CD14-positive monocyte (primary cell): ENCODE results near the gene RELT. TPM values are rescaled to one million over a fixed set of nuclear protein-coding genes. Genes with fewer than 3 reads are reported as not detected.
A peak's percentile ranks its signal among the peaks of the same experiment; 100 is the strongest.

Source experiments
- DNase-seq, 3 donors: peaks; one replicate each; pipeline ENCODE4 v3.0.0-alpha.2; 2011 to 2022
- H2AFZ ChIP-seq: 2 replicates; pipeline ENCODE4 v1.6.0; 2012; ENCODE audit warnings: mild to moderate bottlenecking, low read depth, low read length, inconsistent platforms; ENCODE audit not compliant: insufficient read depth, poor library complexity, severe bottlenecking
- H3K27ac ChIP-seq, 2 donors: 1 replicate in 1 of 2; 2 replicates in 1 of 2; pipeline ENCODE4 v1.5.1; 2012 to 2013; ENCODE audit warnings: low read length in 2 of 2, control low read depth in 1 of 2, inconsistent platforms in 1 of 2, low read depth in 1 of 2, mild to moderate bottlenecking in 1 of 2
- H3K27me3 ChIP-seq, 2 donors: one replicate each; pipeline versions ENCODE4 v1.6.0 to v1.6.1; 2011 to 2013; ENCODE audit warnings: low read length in 2 of 2; ENCODE audit not compliant: control insufficient read depth in 2 of 2, insufficient read depth in 2 of 2
- H3K36me3 ChIP-seq, 2 donors: replicated peaks in 1 of 2; 1 replicate in 1 of 2; 2 replicates in 1 of 2; pipeline versions ENCODE4 v1.5.1 to v1.6.1; 2012 to 2013; ENCODE audit warnings: low read length in 2 of 2, control low read depth in 1 of 2, inconsistent platforms in 1 of 2, mild to moderate bottlenecking in 1 of 2; ENCODE audit not compliant: insufficient read depth in 2 of 2, control insufficient read depth in 1 of 2
- H3K4me1 ChIP-seq, 2 donors: 1 replicate in 1 of 2; 2 replicates in 1 of 2; pipeline versions ENCODE4 v1.5.1 to v1.6.1; 2012 to 2013; ENCODE audit warnings: low read length in 2 of 2, control low read depth in 1 of 2, inconsistent platforms in 1 of 2, mild to moderate bottlenecking in 1 of 2, moderate library complexity in 1 of 2; ENCODE audit not compliant: insufficient read depth in 2 of 2, control insufficient read depth in 1 of 2
- H3K4me2 ChIP-seq: replicated peaks from 2 replicates; pipeline ENCODE3; 2012; ENCODE audit warnings: low read length, moderate library complexity, mild to moderate bottlenecking; ENCODE audit not compliant: poor library complexity, severe bottlenecking; ENCODE audit errors: extremely low read depth
- H3K4me3 ChIP-seq, 3 experiments: fragments of 200-600 bp in 1 of 3; sonication (generic) in 1 of 3; replicated peaks in 1 of 3; 1 replicate in 2 of 3; 2 replicates in 1 of 3; pipeline ENCODE4 v1.5.1; 2011 to 2013; ENCODE audit warnings: low read length in 3 of 3, mild to moderate bottlenecking in 3 of 3, control low read depth in 2 of 3, low read depth in 2 of 3, inconsistent platforms in 1 of 3, moderate library complexity in 1 of 3
- H3K79me2 ChIP-seq: 2 replicates; pipeline ENCODE4 v1.6.0; 2012; ENCODE audit warnings: mild to moderate bottlenecking, control low read depth, inconsistent platforms, low read length, moderate library complexity; ENCODE audit not compliant: insufficient read depth
- H3K9ac ChIP-seq: 2 replicates; pipeline ENCODE4 v1.6.0; 2017; ENCODE audit warnings: low read length, mild to moderate bottlenecking; ENCODE audit not compliant: insufficient read depth, poor library complexity, severe bottlenecking
- H3K9me3 ChIP-seq, 2 donors: replicated peaks in 1 of 2; 1 replicate in 1 of 2; 2 replicates in 1 of 2; pipeline versions ENCODE4 v1.5.1 to v1.6.1; 2012 to 2013; ENCODE audit warnings: low read length in 2 of 2, control low read depth in 1 of 2; ENCODE audit not compliant: control insufficient read depth in 1 of 2, insufficient read depth in 1 of 2
- H4K20me1 ChIP-seq: 2 replicates; pipeline ENCODE4 v1.6.0; 2012; ENCODE audit warnings: mild to moderate bottlenecking, low read length, control low read depth, moderate library complexity; ENCODE audit not compliant: insufficient read depth
- H3K27ac Mint-ChIP-seq, 7 donors: one replicate each; pipeline ENCODE4 v1.8.0; 2020; ENCODE audit warnings: mild to moderate bottlenecking in 7 of 7, mixed read lengths in 7 of 7, moderate library complexity in 6 of 7, inconsistent platforms in 2 of 7
- H3K27me3 Mint-ChIP-seq, 3 donors: one replicate each; pipeline ENCODE4 v1.8.0; 2021 to 2022; ENCODE audit warnings: low read depth in 3 of 3, mild to moderate bottlenecking in 3 of 3, mixed read lengths in 3 of 3, moderate library complexity in 3 of 3, inconsistent platforms in 1 of 3
- H3K36me3 Mint-ChIP-seq, 2 donors: one replicate each; pipeline ENCODE4 v1.8.0; 2020; ENCODE audit warnings: mixed read lengths in 2 of 2, inconsistent platforms in 1 of 2, mild to moderate bottlenecking in 1 of 2
- H3K4me1 Mint-ChIP-seq: one replicate; pipeline ENCODE4 v1.8.0; 2020; ENCODE audit warnings: mild to moderate bottlenecking, mixed read lengths
- H3K4me3 Mint-ChIP-seq, 2 donors: one replicate each; pipeline ENCODE4 v1.8.0; 2020; ENCODE audit warnings: mild to moderate bottlenecking in 2 of 2, mixed read lengths in 2 of 2, moderate library complexity in 1 of 2
- H3K9me3 Mint-ChIP-seq, 7 donors: one replicate each; pipeline ENCODE4 v1.8.0; 2020 to 2022; ENCODE audit warnings: mixed read lengths in 7 of 7, mild to moderate bottlenecking in 6 of 7, moderate library complexity in 6 of 7, inconsistent platforms in 2 of 7
- whole genome bisulfite sequencing: methylation state at CpG from one replicate; pipeline ENCODE4 v1.1.5; 2013; ENCODE audit warnings: missing lambda C conversion rate; ENCODE audit not compliant: insufficient coverage; 5-methylcytosine and 5-hydroxymethylcytosine counted together
- intact Hi-C, 2 donors: fragments of 100-400 bp; cut with micrococcal nuclease; formaldehyde crosslinking; loops; one replicate each; pipeline versions ENCODE4 v1.15.0 to v1.15.1; 2023
- polyA plus RNA-seq, 3 donors: library from polyadenylated mRNA; depleted of rRNA in 1 of 3; unstranded in 2 of 3; stranded (reverse) in 1 of 3; fragments of 300-500 nt in 2 of 3; fragments of >200 nt in 1 of 3; fragmentation: Illumina TruSeq in 2 of 3; gene quantifications; 1 replicate in 2 of 3; 2 replicates in 1 of 3; pipeline ENCODE4 v1.2.3, GENCODE V29; 2012 to 2021
- TF ChIP-seq, protein P1 (sequence below): fragments of 200-600 bp; IDR thresholded peaks from one replicate; pipeline ENCODE4 v1.8.0; 2022; ENCODE audit warnings: antibody characterized with exemption, mild to moderate bottlenecking

RELT gene
- polyA plus RNA-seq, 3 donors = 16.4 to 265 (median 27.3) TPM

DNA sequence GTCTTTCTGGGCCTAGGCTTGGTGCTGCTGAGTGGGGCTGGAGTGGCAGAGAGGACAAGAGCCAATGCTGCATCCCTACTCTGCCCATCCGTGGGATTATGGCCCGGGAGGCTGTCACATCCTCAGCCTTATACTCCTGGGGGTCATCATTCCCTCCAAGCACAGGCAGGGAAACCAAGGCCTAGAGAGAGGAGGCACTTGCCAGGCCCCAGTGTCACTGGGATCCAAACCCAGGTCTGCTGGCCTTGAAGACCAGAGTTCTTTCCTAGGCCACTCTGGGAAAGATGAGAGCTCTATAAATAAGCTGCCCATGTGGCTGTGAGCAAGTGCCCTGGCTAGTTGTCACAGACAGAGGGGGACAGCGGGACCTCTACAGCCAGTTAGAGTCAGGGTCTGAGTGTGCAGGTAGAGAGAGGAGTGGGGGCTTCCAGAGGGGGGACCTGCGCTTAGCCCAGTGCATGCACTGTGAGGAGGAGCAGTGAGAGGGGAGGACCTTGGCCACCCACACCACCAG is 4.8 kb downstream of the RELT start:
- peak overlapping the region; percentile 84 to 98 for H3K27ac ChIP-seq
- H3K4me1 Mint-ChIP-seq = peaks cover 88% of the 10 kb centered on the region
- H3K27ac Mint-ChIP-seq = peak overlapping the region; percentile 91 to 99 (median 98)
- TF ChIP-seq, protein P1, sequence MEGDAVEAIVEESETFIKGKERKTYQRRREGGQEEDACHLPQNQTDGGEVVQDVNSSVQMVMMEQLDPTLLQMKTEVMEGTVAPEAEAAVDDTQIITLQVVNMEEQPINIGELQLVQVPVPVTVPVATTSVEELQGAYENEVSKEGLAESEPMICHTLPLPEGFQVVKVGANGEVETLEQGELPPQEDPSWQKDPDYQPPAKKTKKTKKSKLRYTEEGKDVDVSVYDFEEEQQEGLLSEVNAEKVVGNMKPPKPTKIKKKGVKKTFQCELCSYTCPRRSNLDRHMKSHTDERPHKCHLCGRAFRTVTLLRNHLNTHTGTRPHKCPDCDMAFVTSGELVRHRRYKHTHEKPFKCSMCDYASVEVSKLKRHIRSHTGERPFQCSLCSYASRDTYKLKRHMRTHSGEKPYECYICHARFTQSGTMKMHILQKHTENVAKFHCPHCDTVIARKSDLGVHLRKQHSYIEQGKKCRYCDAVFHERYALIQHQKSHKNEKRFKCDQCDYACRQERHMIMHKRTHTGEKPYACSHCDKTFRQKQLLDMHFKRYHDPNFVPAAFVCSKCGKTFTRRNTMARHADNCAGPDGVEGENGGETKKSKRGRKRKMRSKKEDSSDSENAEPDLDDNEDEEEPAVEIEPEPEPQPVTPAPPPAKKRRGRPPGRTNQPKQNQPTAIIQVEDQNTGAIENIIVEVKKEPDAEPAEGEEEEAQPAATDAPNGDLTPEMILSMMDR = no peak
- WGBS = 96% methylated on average over 3 of the region's 4 CpGs
- no peaks in the 10 kb centered on the region for H3K9me3 ChIP-seq
- peak overlapping the region; percentile 54 for H3K9ac ChIP-seq
- H4K20me1 ChIP-seq = peaks cover 97% of the 10 kb centered on the region
- peaks cover 0 to 5% (median 0%) of the 10 kb centered on the region in 3 donors for H3K27me3 Mint-ChIP-seq
- DNase-seq = no peak
- H3K36me3 ChIP-seq = peaks cover 2 to 24% of the 10 kb centered on the region in 2 donors
- peak overlapping the region in 2 of 3 experiments; percentile 6 to 95 for H3K4me3 ChIP-seq
- no peak overlapping the region for H2AFZ ChIP-seq
- H3K9me3 Mint-ChIP-seq = no peaks in the 10 kb centered on the region
- H3K4me1 ChIP-seq = peaks cover 88 to 90% of the 10 kb centered on the region in 2 donors
- peaks cover 98% of the 10 kb centered on the region for H3K79me2 ChIP-seq
- H3K4me3 Mint-ChIP-seq = peak overlapping the region; percentile 71 to 98
- peak overlapping the region; percentile 83 for H3K4me2 ChIP-seq
- intact Hi-C loops = no loop called here
- no peaks in the 10 kb centered on the region for H3K27me3 ChIP-seq
- H3K36me3 Mint-ChIP-seq = peaks cover 46 to 64% of the 10 kb centered on the region in 2 donors

DNA sequence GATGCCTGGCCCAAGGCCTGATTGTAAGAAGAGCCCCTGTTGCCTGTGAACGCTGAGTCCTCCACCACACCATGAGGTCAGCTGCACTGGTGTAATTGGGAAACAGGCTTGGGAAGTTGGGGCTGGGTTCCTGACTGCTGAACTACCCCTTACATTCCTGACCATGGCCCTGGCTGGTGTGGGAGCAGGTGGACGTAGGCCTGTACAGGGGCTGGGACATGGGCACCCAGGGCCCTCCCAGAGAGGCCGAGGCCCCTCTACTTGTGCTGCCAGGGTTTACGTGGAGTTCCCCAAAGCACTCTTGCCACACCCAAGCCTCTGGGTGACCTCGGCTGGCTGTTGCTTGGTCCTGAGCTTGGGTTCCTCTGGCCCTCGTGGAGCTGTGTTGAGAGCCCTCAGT is 5.4 kb downstream of the RELT start:
- Histone ChIP-seq H3K4me3 (peak overlapping the region in 2 of 3 experiments; percentile 6 to 95), H3K27me3 (no peaks in the 10 kb centered on the region), H3K9ac (peak overlapping the region; percentile 54), H2AFZ (no peak overlapping the region), H3K4me2 (peak overlapping the region; percentile 83), H3K36me3 (peaks cover 2 to 24% of the 10 kb centered on the region in 2 donors), H3K79me2 (peaks cover 99% of the 10 kb centered on the region), H3K9me3 (no peaks in the 10 kb centered on the region), H4K20me1 (peaks cover 99% of the 10 kb centered on the region), H3K4me1 (peaks cover 94 to 95% of the 10 kb centered on the region in 2 donors), H3K27ac (peak overlapping the region; percentile 84 to 98)
- DNase-seq = peak; percentile 61 to 73 (median 73)
- H3K27ac Mint-ChIP-seq = peak overlapping the region; percentile 91 to 99 (median 98)
- H3K4me1 Mint-ChIP-seq = peaks cover 93% of the 10 kb centered on the region
- intact Hi-C loops = no loop called here
- H3K36me3 Mint-ChIP-seq = peaks cover 49 to 69% of the 10 kb centered on the region in 2 donors
- peak overlapping the region; percentile 71 to 98 for H3K4me3 Mint-ChIP-seq
- peaks cover 0 to 5% (median 0%) of the 10 kb centered on the region in 3 donors for H3K27me3 Mint-ChIP-seq
- H3K9me3 Mint-ChIP-seq = no peaks in the 10 kb centered on the region
- WGBS = 3% methylated on average over 5 of the region's 6 CpGs
- TF ChIP-seq, protein P1 = no peak
